Measurements from ENCODE around the gene AQP12B.
"Not testable (repeated sequence)": the region's sequence is repeated elsewhere in the genome, so short reads cannot be mapped to it uniquely, and the experiment has no call there.

Gene AQP12B

GRCh38 chr2:240682431-240683224, at the start of gene AQP12B:
Gene AQP12B, minus strand, starts transcription at chr2:240682885. Its CDS starts 48 bp downstream, at chr2:240682837.
- DNase-seq = not testable (repeated sequence)

GRCh38 chr2:240732184-240732583, 49.5 kb upstream of the AQP12B start:
- DNase-seq = no peak

- no peak for DNase-seq
These were observed 48.5 kb upstream of the AQP12B start for GRCh38 chr2:240731178-240731545.

- DNase-seq = no peak
These were observed 48.0 kb upstream of the AQP12B start for GRCh38 chr2:240730501-240731177.

GRCh38 chr2:240728827-240729226, 46.1 kb upstream of the AQP12B start:
- DNase-seq = no peak

GRCh38 chr2:240728361-240728760, 45.7 kb upstream of the AQP12B start:
- no peak for DNase-seq

GRCh38 chr2:240727913-240728312, 45.2 kb upstream of the AQP12B start:
- DNase-seq = no peak

GRCh38 chr2:240727439-240727838, 44.8 kb upstream of the AQP12B start:
- no peak for DNase-seq

- DNase-seq = no peak
These were observed 44.2 kb upstream of the AQP12B start for GRCh38 chr2:240726876-240727275.

GRCh38 chr2:240725671-240726070, 43.0 kb upstream of the AQP12B start:
- DNase-seq = peak; percentile 96

GRCh38 chr2:240725266-240725665, 42.6 kb upstream of the AQP12B start:
- no peak for DNase-seq

GRCh38 chr2:240724431-240724830, 41.7 kb upstream of the AQP12B start:
- DNase-seq = no peak

GRCh38 chr2:240723851-240724250, 41.2 kb upstream of the AQP12B start:
- DNase-seq = no peak

- no peak for DNase-seq
These were observed 40.4 kb upstream of the AQP12B start for GRCh38 chr2:240722796-240723735.

GRCh38 chr2:240722376-240722775, 39.7 kb upstream of the AQP12B start:
- no peak for DNase-seq

GRCh38 chr2:240721596-240722180, 39.0 kb upstream of the AQP12B start:
- no peak for DNase-seq

GRCh38 chr2:240720686-240721595, 38.3 kb upstream of the AQP12B start:
- DNase-seq = no peak

- no peak for DNase-seq
These were observed 37.2 kb upstream of the AQP12B start for GRCh38 chr2:240719676-240720545.

- no peak for DNase-seq
These were observed 36.3 kb upstream of the AQP12B start for GRCh38 chr2:240718896-240719490.
